NCI-H774 (cell line): ENCODE data around the gene RNF187.

Experiments used
- DNase-seq: peaks from one replicate; lab custom pipeline; 2025; lab: John Stamatoyannopoulos, UW

Gene RNF187

DNA sequence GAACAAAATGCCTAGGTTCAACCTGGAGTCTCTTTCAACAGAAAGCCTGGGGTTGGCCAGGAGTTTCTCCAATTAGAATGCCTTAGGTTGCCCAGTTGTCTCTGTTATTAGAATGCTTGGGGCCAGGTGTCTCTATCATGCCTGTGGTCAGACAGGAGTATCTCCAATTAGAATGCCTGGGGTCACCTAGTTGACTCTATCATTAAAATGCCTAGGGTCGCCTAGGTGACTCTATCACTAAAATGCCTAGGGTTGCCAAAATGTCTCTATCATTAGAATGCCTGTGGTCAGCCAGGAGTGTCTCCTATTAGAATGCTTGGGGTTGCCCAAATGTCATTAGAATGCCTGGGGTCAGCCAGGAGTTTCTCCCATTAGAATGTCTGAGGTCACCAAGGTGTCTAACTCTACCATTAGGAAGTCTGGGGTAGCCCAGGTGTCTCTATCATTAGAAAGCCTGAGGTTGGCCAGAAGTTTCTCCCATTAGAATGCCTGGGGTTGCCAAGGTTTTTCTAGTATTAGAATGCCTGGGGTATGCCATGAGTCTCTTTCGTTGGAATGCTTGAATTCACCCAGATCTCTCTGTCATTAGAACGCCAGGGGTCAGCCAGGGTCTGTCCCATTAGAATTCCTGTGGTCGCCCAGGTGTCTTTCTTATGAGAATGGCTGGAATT, 57.9 kb downstream of the RNF187 start:
- DNase-seq = no peak
